CD14-positive monocyte (primary cell): ENCODE measurements around the gene RNF157. TPM values are rescaled to one million over a fixed set of nuclear protein-coding genes. Genes with fewer than 3 reads are reported as not detected.
"Not testable (repeated sequence)": the region's sequence is repeated elsewhere in the genome, so short reads cannot be mapped to it uniquely, and the experiment has no call there.

ENCODE experiments used
- DNase-seq, 3 donors: peaks; one replicate each; pipeline ENCODE4 v3.0.0-alpha.2; 2011 to 2022
- H2AFZ ChIP-seq: 2 replicates; pipeline ENCODE4 v1.6.0; 2012; ENCODE audit warnings: mild to moderate bottlenecking, low read depth, low read length, inconsistent platforms; ENCODE audit not compliant: insufficient read depth, poor library complexity, severe bottlenecking
- H3K27ac ChIP-seq, 2 donors: 1 replicate in 1 of 2; 2 replicates in 1 of 2; pipeline ENCODE4 v1.5.1; 2012 to 2013; ENCODE audit warnings: low read length in 2 of 2, control low read depth in 1 of 2, inconsistent platforms in 1 of 2, low read depth in 1 of 2, mild to moderate bottlenecking in 1 of 2
- H3K27me3 ChIP-seq, 2 donors: one replicate each; pipeline versions ENCODE4 v1.6.0 to v1.6.1; 2011 to 2013; ENCODE audit warnings: low read length in 2 of 2; ENCODE audit not compliant: control insufficient read depth in 2 of 2, insufficient read depth in 2 of 2
- H3K36me3 ChIP-seq, 2 donors: replicated peaks in 1 of 2; 1 replicate in 1 of 2; 2 replicates in 1 of 2; pipeline versions ENCODE4 v1.5.1 to v1.6.1; 2012 to 2013; ENCODE audit warnings: low read length in 2 of 2, control low read depth in 1 of 2, inconsistent platforms in 1 of 2, mild to moderate bottlenecking in 1 of 2; ENCODE audit not compliant: insufficient read depth in 2 of 2, control insufficient read depth in 1 of 2
- H3K4me1 ChIP-seq, 2 donors: 1 replicate in 1 of 2; 2 replicates in 1 of 2; pipeline versions ENCODE4 v1.5.1 to v1.6.1; 2012 to 2013; ENCODE audit warnings: low read length in 2 of 2, control low read depth in 1 of 2, inconsistent platforms in 1 of 2, mild to moderate bottlenecking in 1 of 2, moderate library complexity in 1 of 2; ENCODE audit not compliant: insufficient read depth in 2 of 2, control insufficient read depth in 1 of 2
- H3K4me2 ChIP-seq: replicated peaks from 2 replicates; pipeline ENCODE3; 2012; ENCODE audit warnings: low read length, moderate library complexity, mild to moderate bottlenecking; ENCODE audit not compliant: poor library complexity, severe bottlenecking; ENCODE audit errors: extremely low read depth
- H3K4me3 ChIP-seq, 3 experiments: fragments of 200-600 bp in 1 of 3; sonication (generic) in 1 of 3; replicated peaks in 1 of 3; 1 replicate in 2 of 3; 2 replicates in 1 of 3; pipeline ENCODE4 v1.5.1; 2011 to 2013; ENCODE audit warnings: low read length in 3 of 3, mild to moderate bottlenecking in 3 of 3, control low read depth in 2 of 3, low read depth in 2 of 3, inconsistent platforms in 1 of 3, moderate library complexity in 1 of 3
- H3K79me2 ChIP-seq: 2 replicates; pipeline ENCODE4 v1.6.0; 2012; ENCODE audit warnings: mild to moderate bottlenecking, control low read depth, inconsistent platforms, low read length, moderate library complexity; ENCODE audit not compliant: insufficient read depth
- H3K9ac ChIP-seq: 2 replicates; pipeline ENCODE4 v1.6.0; 2017; ENCODE audit warnings: low read length, mild to moderate bottlenecking; ENCODE audit not compliant: insufficient read depth, poor library complexity, severe bottlenecking
- H3K9me3 ChIP-seq, 2 donors: replicated peaks in 1 of 2; 1 replicate in 1 of 2; 2 replicates in 1 of 2; pipeline versions ENCODE4 v1.5.1 to v1.6.1; 2012 to 2013; ENCODE audit warnings: low read length in 2 of 2, control low read depth in 1 of 2; ENCODE audit not compliant: control insufficient read depth in 1 of 2, insufficient read depth in 1 of 2
- H4K20me1 ChIP-seq: 2 replicates; pipeline ENCODE4 v1.6.0; 2012; ENCODE audit warnings: mild to moderate bottlenecking, low read length, control low read depth, moderate library complexity; ENCODE audit not compliant: insufficient read depth
- H3K27ac Mint-ChIP-seq, 7 donors: one replicate each; pipeline ENCODE4 v1.8.0; 2020; ENCODE audit warnings: mild to moderate bottlenecking in 7 of 7, mixed read lengths in 7 of 7, moderate library complexity in 6 of 7, inconsistent platforms in 2 of 7
- H3K27me3 Mint-ChIP-seq, 3 donors: one replicate each; pipeline ENCODE4 v1.8.0; 2021 to 2022; ENCODE audit warnings: low read depth in 3 of 3, mild to moderate bottlenecking in 3 of 3, mixed read lengths in 3 of 3, moderate library complexity in 3 of 3, inconsistent platforms in 1 of 3
- H3K36me3 Mint-ChIP-seq, 2 donors: one replicate each; pipeline ENCODE4 v1.8.0; 2020; ENCODE audit warnings: mixed read lengths in 2 of 2, inconsistent platforms in 1 of 2, mild to moderate bottlenecking in 1 of 2
- H3K4me1 Mint-ChIP-seq: one replicate; pipeline ENCODE4 v1.8.0; 2020; ENCODE audit warnings: mild to moderate bottlenecking, mixed read lengths
- H3K4me3 Mint-ChIP-seq, 2 donors: one replicate each; pipeline ENCODE4 v1.8.0; 2020; ENCODE audit warnings: mild to moderate bottlenecking in 2 of 2, mixed read lengths in 2 of 2, moderate library complexity in 1 of 2
- H3K9me3 Mint-ChIP-seq, 7 donors: one replicate each; pipeline ENCODE4 v1.8.0; 2020 to 2022; ENCODE audit warnings: mixed read lengths in 7 of 7, mild to moderate bottlenecking in 6 of 7, moderate library complexity in 6 of 7, inconsistent platforms in 2 of 7
- CTCF ChIP-seq: fragments of 200-600 bp; IDR thresholded peaks from one replicate; pipeline ENCODE4 v1.8.0; 2022; ENCODE audit warnings: antibody characterized with exemption, mild to moderate bottlenecking
- WGBS: methylation state at CpG from one replicate; pipeline ENCODE4 v1.1.5; 2013; ENCODE audit warnings: missing lambda C conversion rate; ENCODE audit not compliant: insufficient coverage; 5-methylcytosine and 5-hydroxymethylcytosine counted together
- intact Hi-C, 2 donors: fragments of 100-400 bp; cut with micrococcal nuclease; formaldehyde crosslinking; loops; one replicate each; pipeline versions ENCODE4 v1.15.0 to v1.15.1; 2023
- polyA plus RNA-seq, 3 donors: library from polyadenylated mRNA; depleted of rRNA in 1 of 3; unstranded in 2 of 3; stranded (reverse) in 1 of 3; fragments of 300-500 nt in 2 of 3; fragments of >200 nt in 1 of 3; fragmentation: Illumina TruSeq in 2 of 3; gene quantifications; 1 replicate in 2 of 3; 2 replicates in 1 of 3; pipeline ENCODE4 v1.2.3, GENCODE V29; 2012 to 2021

Gene RNF157
- polyA plus RNA-seq, 3 donors: 0.03 TPM; not detected in 2

DNA sequence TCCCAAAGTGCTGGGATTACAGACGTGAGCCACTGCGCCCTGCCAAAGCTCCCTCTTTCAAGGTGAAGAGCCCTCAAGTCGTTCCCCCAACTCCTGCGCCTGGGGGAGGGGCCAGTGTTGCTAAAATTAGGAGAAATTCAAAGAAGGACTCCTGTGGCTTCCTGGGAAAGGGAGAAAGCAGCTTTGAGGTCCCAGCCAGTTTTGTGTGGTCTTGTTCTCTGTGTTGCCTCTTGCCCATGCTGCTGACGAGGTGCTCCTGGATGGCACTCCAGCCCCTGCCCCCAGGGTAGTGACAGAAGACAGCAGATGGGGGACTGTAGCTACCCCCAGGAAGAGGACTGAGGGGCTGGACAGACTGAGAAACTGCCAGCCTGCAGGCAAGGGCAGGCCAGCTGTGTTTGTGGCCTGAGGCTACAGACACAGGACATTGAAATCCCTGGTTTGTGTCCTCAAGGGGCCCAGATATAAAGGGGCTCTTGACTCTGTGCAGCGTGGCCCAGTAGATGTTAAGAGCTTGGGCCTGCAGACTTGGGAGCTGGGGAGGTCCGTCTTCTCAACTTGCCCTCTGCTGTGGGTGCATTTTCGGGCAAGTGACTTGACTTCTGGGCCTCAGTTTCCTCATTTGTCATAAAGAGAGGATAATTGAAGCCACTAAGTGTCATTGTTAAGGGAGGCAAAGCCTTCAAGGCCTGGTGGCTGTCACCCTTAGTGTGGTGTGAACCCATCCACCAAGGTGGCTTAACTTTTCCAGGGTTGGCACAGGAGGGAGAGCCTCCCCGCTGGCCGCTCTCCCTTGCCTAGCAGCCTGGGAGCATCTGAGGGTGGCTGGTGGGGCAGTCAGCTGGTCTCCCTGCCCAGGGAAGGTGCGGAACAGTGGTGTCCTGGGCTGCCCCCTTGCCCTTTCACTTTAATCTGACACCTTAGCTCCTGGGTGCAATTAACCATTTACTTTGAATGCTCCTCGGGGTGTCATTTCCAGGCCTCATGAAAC, 29.0 kb upstream of the RNF157 start:
- no peaks in the 10 kb centered on the region for H3K27me3 ChIP-seq
- peaks cover 72 to 80% of the 10 kb centered on the region in 2 donors for H3K4me1 ChIP-seq
- H3K4me3 ChIP-seq: peak overlapping the region in 1 of 3 experiments; percentile 97
- Mint-ChIP-seq H3K9me3 (no peaks in the 10 kb centered on the region), H3K27ac (peak overlapping the region; percentile 95 to 98 (median 96)), H3K4me3 (peak overlapping the region; percentile 30 to 69), H3K4me1 (peaks cover 60% of the 10 kb centered on the region), H3K27me3 (peaks cover 0 to 2% (median 0%) of the 10 kb centered on the region in 3 donors), H3K36me3 (peaks cover 22 to 30% of the 10 kb centered on the region in 2 donors)
- H3K36me3 ChIP-seq: peaks cover 13 to 16% of the 10 kb centered on the region in 2 donors
- H3K4me2 ChIP-seq: peak overlapping the region; percentile 86
- no peak overlapping the region for H3K9ac ChIP-seq
- H3K9me3 ChIP-seq: no peaks in the 10 kb centered on the region
- peaks cover 31% of the 10 kb centered on the region for H4K20me1 ChIP-seq
- peaks cover 50% of the 10 kb centered on the region for H3K79me2 ChIP-seq
- WGBS: 93% methylated on average over 5 of the region's 12 CpGs
- no peak for DNase-seq
- H3K27ac ChIP-seq: peak overlapping the region; percentile 84 to 87
- intact Hi-C loops: loop anchor here in 1 of 2 donors (5.0 to 10.0 kb wide), 5 partner anchors 37 to 494 kb away; partner anchors contain the start of genes EXOC7, MFSD11 and SRSF2
- no peak overlapping the region for H2AFZ ChIP-seq
- TF ChIP-seq CTCF: no peak

- H3K36me3 Mint-ChIP-seq: peaks cover 22 to 30% of the 10 kb centered on the region in 2 donors
- intact Hi-C loops: loop anchor here in 1 of 2 donors (5.0 to 10.0 kb wide), 5 partner anchors 36 to 493 kb away; partner anchors contain the start of genes EXOC7, MFSD11 and SRSF2
- Histone ChIP-seq H2AFZ (no peak overlapping the region), H3K27me3 (no peaks in the 10 kb centered on the region), H3K4me2 (peak overlapping the region; percentile 86), H3K4me3 (peak overlapping the region in 1 of 3 experiments; percentile 97), H3K79me2 (peaks cover 50% of the 10 kb centered on the region), H3K9ac (peak overlapping the region; percentile 92), H3K27ac (peak overlapping the region; percentile 84 to 87), H3K9me3 (no peaks in the 10 kb centered on the region), H3K36me3 (peaks cover 13 to 16% of the 10 kb centered on the region in 2 donors), H4K20me1 (peaks cover 31% of the 10 kb centered on the region), H3K4me1 (peaks cover 75 to 80% of the 10 kb centered on the region in 2 donors)
- no peak for TF ChIP-seq CTCF
- DNase-seq: peak; percentile 93 to 94 (median 94)
- H3K4me3 Mint-ChIP-seq: peak overlapping the region; percentile 69 to 77
- 13% methylated on average over 1 of the region's 9 CpGs for WGBS
- H3K27ac Mint-ChIP-seq: peak overlapping the region; percentile 95 to 98 (median 96)
- peaks cover 0 to 3% (median 0%) of the 10 kb centered on the region in 3 donors for H3K27me3 Mint-ChIP-seq
- H3K4me1 Mint-ChIP-seq: peaks cover 71% of the 10 kb centered on the region
- H3K9me3 Mint-ChIP-seq: no peaks in the 10 kb centered on the region
Observed at GRCh38 chr17:76268015-76268749, 27.9 kb upstream of the RNF157 start.

DNA sequence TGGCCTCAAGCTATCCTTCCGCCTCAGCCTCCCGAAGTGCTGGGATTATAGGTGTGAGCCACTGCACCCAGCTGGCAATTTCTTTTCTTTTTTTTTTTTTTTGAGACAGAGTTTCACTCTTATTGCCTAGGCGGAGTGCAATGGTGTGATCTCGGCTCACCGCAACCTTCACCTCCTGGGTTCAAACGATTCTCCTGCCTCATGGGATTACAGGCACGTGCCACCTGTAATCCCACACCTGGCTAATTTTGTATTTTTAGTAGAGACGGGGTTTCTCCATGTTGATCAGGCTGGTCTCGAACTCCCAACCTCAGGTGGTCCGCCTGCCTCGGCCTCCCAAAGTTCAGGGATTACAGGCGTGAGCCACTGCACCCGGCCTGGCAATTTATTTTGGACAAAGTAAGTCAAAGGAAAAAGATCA, 27.3 kb upstream of the RNF157 start:
- Histone ChIP-seq H4K20me1 (peaks cover 31% of the 10 kb centered on the region), H3K9ac (peak overlapping the region; percentile 92), H3K27ac (peak overlapping the region; percentile 84 to 87), H3K4me3 (peak overlapping the region in 1 of 3 experiments; percentile 97), H3K4me2 (peak overlapping the region; percentile 86), H3K4me1 (peaks cover 75 to 80% of the 10 kb centered on the region in 2 donors), H3K36me3 (peaks cover 13 to 16% of the 10 kb centered on the region in 2 donors), H3K79me2 (peaks cover 50% of the 10 kb centered on the region)
- Mint-ChIP-seq H3K4me1 (peaks cover 71% of the 10 kb centered on the region), H3K27ac (peak overlapping the region; percentile 95 to 98 (median 96)), H3K36me3 (peaks cover 24 to 30% of the 10 kb centered on the region in 2 donors), H3K4me3 (peak overlapping the region; percentile 69 to 77)
- DNase-seq, H3K27me3 Mint-ChIP-seq, H3K27me3 ChIP-seq, H2AFZ ChIP-seq, H3K9me3 ChIP-seq, H3K9me3 Mint-ChIP-seq: not testable (repeated sequence)
- 88% methylated on average over 6 of the region's 13 CpGs for WGBS
- intact Hi-C loops: loop anchor here in 1 of 2 donors (5.0 to 10.0 kb wide), 5 partner anchors 35 to 493 kb away; partner anchors contain the start of genes EXOC7, MFSD11 and SRSF2
